Suprapubic skin (tissue), 4 donors: ENCODE data around the gene CCDC170. TPM values are rescaled to one million over a fixed set of nuclear protein-coding genes. Genes with fewer than 3 reads are reported as not detected.

Experiments
- DNase-seq, 2 donors: peaks; one replicate each; pipeline ENCODE4 v3.0.0-alpha.2; 2019; ENCODE audit warnings: low spot score in 2 of 2
- H3K27ac ChIP-seq: fragments of 200-600 bp; sonication (generic); one replicate; pipeline ENCODE4 v1.5.1; 2019
- H3K27me3 ChIP-seq: fragments of 200-600 bp; sonication (generic); one replicate; pipeline ENCODE4 v1.5.1; 2019
- H3K36me3 ChIP-seq: fragments of 200-600 bp; sonication (generic); one replicate; pipeline ENCODE4 v1.5.1; 2019
- H3K4me1 ChIP-seq: fragments of 200-600 bp; sonication (generic); one replicate; pipeline ENCODE4 v1.5.1; 2019
- H3K4me3 ChIP-seq: fragments of 200-600 bp; sonication (generic); one replicate; pipeline ENCODE4 v1.5.1; 2019; ENCODE audit warnings: mild to moderate bottlenecking
- H3K9me3 ChIP-seq: fragments of 200-600 bp; sonication (generic); one replicate; pipeline ENCODE4 v1.5.1; 2019
- EP300 ChIP-seq: sonication (generic); formaldehyde crosslinking; IDR thresholded peaks from one replicate; pipeline ENCODE4 v1.6.1; 2017; ENCODE audit warnings: antibody characterized with exemption
- POLR2A ChIP-seq, 2 donors: fragments of 450-650 bp; IDR thresholded peaks; one replicate each; pipeline ENCODE4 v1.6.1; 2017; ENCODE audit warnings: antibody characterized with exemption in 2 of 2, mild to moderate bottlenecking in 2 of 2, moderate library complexity in 2 of 2
- POLR2AphosphoS5 ChIP-seq, 3 donors: sonication (generic); formaldehyde crosslinking; IDR thresholded peaks; one replicate each; pipeline ENCODE4 v1.6.1; 2017; ENCODE audit warnings: antibody characterized with exemption in 3 of 3
- WGBS: methylation state at CpG from one replicate; pipeline ENCODE4 v1.1.5; 2018; 5-methylcytosine and 5-hydroxymethylcytosine counted together
- total RNA-seq, 4 donors: library from RNA; depleted of rRNA; stranded (reverse); fragments of >200 nt; gene quantifications; one replicate each; pipeline ENCODE4 v1.1.0, GENCODE V29; 2016
- TF ChIP-seq, protein P1 (sequence below), 2 donors: fragments of 200-600 bp in 1 of 2; fragments of 450-650 bp in 1 of 2; sonication (generic) in 1 of 2; IDR thresholded peaks; one replicate each; pipeline ENCODE4 v1.5.1; 2016 to 2019; ENCODE audit warnings: antibody characterized with exemption in 2 of 2, mild to moderate bottlenecking in 1 of 2, moderate library complexity in 1 of 2

Gene CCDC170
- total RNA-seq, 4 donors from 2014 or later, result 0.16 to 0.89 (median 0.24) TPM

DNA sequence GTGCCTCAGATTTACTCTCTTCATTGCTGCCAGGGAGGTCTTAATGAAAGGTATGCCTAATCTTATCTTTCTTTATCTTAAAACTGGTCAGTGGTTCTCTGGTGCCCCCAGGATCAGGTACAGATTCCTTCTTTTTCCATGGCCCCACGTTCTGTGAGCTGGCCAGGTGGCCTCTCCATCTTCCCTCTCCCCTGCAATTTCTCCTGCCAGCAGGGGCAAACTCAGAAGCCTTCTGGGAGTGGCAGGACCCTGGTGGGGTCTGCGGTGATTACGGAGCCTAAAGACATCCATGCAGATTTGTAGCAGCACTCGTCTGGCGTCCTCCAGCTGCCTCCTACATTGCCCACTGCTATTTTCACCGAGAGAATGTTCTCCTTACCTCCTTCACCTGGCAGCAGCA is 95.8 kb downstream of the CCDC170 start:
- no peaks in the 10 kb centered on the region for H3K36me3 ChIP-seq
- H3K27me3 ChIP-seq, result no peaks in the 10 kb centered on the region
- DNase-seq, result no peak
- H3K27ac ChIP-seq, result no peak overlapping the region
- 60% methylated on average over 6 of the region's 6 CpGs for WGBS
- peaks cover 6% of the 10 kb centered on the region for H3K9me3 ChIP-seq
- TF ChIP-seq, protein P1, sequence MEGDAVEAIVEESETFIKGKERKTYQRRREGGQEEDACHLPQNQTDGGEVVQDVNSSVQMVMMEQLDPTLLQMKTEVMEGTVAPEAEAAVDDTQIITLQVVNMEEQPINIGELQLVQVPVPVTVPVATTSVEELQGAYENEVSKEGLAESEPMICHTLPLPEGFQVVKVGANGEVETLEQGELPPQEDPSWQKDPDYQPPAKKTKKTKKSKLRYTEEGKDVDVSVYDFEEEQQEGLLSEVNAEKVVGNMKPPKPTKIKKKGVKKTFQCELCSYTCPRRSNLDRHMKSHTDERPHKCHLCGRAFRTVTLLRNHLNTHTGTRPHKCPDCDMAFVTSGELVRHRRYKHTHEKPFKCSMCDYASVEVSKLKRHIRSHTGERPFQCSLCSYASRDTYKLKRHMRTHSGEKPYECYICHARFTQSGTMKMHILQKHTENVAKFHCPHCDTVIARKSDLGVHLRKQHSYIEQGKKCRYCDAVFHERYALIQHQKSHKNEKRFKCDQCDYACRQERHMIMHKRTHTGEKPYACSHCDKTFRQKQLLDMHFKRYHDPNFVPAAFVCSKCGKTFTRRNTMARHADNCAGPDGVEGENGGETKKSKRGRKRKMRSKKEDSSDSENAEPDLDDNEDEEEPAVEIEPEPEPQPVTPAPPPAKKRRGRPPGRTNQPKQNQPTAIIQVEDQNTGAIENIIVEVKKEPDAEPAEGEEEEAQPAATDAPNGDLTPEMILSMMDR (IDR thresholded peaks at IDR 0.05), result no peak
- no peak for TF ChIP-seq EP300
- no peak for TF ChIP-seq POLR2A (IDR thresholded peaks at IDR 0.05)
- no peak for TF ChIP-seq POLR2AphosphoS5 (IDR thresholded peaks at IDR 0.05)
- no peaks in the 10 kb centered on the region for H3K4me1 ChIP-seq
- no peak overlapping the region for H3K4me3 ChIP-seq

DNA sequence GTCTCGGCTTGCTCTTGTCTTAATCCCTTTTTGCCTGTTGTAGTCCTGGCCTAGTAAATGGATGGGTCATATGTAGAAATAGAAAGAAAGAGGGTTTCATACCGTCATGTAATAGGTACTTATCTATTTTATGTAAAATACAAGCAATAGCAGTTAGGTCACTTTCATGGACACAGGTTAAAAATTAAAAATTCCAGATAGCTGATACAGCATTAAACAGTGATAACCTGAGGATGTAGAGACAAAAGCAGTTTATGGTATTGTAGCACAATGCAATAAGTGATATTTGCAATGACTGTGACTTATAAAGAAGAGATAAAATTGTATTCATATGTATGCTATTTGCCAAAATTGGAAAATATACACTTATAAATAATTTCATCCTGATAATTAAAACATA is 96.9 kb downstream of the CCDC170 start:
- 87% methylated on average over 2 of the region's 2 CpGs for whole genome bisulfite sequencing
- H3K27me3 ChIP-seq, result no peaks in the 10 kb centered on the region
- H3K4me3 ChIP-seq, result no peak overlapping the region
- H3K27ac ChIP-seq, result no peak overlapping the region
- H3K9me3 ChIP-seq, result peaks cover 6% of the 10 kb centered on the region
- no peaks in the 10 kb centered on the region for H3K36me3 ChIP-seq
- no peak for DNase-seq
- no peaks in the 10 kb centered on the region for H3K4me1 ChIP-seq
- TF ChIP-seq, protein P1 (IDR thresholded peaks at IDR 0.05), result no peak
- no peak for TF ChIP-seq POLR2A (IDR thresholded peaks at IDR 0.05)
- no peak for TF ChIP-seq EP300
- TF ChIP-seq POLR2AphosphoS5 (IDR thresholded peaks at IDR 0.05), result no peak

DNA sequence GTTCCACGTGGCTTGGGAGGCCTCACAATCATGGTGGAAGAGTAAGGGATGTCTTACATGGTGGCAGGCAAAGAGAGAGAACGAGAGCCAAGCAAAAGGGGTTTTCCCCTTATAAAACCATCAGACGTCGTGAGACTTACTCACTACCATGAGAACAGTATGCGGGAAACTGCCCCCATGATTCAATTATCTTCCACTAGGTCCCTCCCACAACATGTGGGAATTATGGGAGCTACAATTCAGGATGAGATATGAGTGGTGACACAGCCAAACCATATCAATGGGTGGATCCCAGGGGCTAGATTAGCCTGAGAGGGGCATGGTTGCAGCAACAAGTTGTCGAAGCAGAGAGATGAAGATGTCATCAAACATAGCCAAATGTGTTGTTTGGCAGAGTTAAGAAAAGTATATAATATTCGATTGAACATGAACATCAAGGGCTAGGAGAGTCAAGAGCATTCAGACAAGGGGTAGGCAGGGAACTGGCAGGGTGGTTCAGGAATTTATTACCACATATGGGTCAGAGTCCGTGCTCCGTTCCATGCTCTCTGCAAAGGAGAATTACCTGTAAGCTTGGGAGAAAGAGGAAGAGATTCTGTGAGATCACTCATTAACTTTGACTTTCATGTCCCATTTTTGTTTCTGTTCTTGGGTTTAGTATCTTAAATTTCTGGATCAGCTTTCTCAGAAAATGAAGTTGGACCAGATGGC is 98.8 kb downstream of the CCDC170 start:
- Histone ChIP-seq H3K4me1 (no peaks in the 10 kb centered on the region), H3K36me3 (no peaks in the 10 kb centered on the region), H3K9me3 (peaks cover 6% of the 10 kb centered on the region), H3K4me3 (no peak overlapping the region), H3K27ac (no peak overlapping the region), H3K27me3 (no peaks in the 10 kb centered on the region)
- 79% methylated on average over 9 of the region's 9 CpGs for WGBS
- TF ChIP-seq, protein P1 (IDR thresholded peaks at IDR 0.05), result no peak
- TF ChIP-seq POLR2A (IDR thresholded peaks at IDR 0.05) (no peak), EP300 (no peak), POLR2AphosphoS5 (IDR thresholded peaks at IDR 0.05) (no peak)
- no peak for DNase-seq

DNA sequence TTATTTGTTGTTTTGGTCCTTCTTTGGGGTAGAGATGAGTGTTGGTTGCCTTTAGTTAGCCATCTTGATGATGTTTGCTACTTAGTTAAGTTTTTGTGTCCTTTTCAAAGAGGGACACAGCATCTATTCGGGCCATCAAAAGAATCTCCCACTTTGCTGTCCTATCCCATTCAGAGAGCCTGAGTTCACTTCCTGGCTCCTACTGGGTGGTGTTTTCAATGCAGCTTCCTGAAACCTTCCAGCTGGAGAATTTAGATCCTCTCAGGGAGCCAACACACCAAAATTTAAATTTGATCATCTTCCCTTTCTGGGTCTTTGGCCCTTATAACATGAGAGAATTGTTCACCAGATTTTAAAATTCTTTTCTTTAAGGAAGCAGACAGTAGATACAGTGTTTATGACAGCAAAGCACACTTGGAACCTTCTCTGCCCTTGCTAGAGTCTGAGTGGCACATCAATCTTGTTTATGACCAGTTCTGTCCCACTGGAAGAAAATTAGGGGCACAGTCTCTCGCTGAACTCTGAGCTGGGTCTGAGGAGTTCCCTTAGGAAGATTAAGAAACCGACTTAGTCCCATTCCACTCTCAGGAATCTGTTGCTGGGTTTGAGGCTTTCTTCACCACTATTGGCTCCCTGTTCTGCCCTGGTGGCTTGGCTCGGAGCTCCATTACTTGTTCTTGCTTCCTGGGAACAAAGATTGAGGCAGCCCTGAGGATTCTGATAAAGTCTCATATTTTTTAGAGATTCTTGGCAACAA is 115.5 kb downstream of the CCDC170 start:
- WGBS, result 57% methylated on average over 4 of the region's 4 CpGs
- Histone ChIP-seq H3K27ac (no peak overlapping the region), H3K9me3 (no peaks in the 10 kb centered on the region)

More for the DNA sequence above, 115.5 kb downstream of the CCDC170 start:
- TF ChIP-seq EP300 (no peak), POLR2A (IDR thresholded peaks at IDR 0.05) (no peak), POLR2AphosphoS5 (IDR thresholded peaks at IDR 0.05) (no peak)
- TF ChIP-seq, protein P1 (IDR thresholded peaks at IDR 0.05), result no peak
- Histone ChIP-seq H3K36me3 (no peaks in the 10 kb centered on the region), H3K4me1 (no peaks in the 10 kb centered on the region), H3K4me3 (no peak overlapping the region), H3K27me3 (no peaks in the 10 kb centered on the region)
- no peak for DNase-seq
